ACC112 (cell line): ENCODE data around the gene IFNA17.
"Not testable (repeated sequence)": the region's sequence is repeated elsewhere in the genome, so short reads cannot be mapped to it uniquely, and the experiment has no call there.

ENCODE experiments used
- H2AFZ ChIP-seq: fragments of 200-600 bp; sonication (generic); one replicate; pipeline ENCODE4 v1.6.0; 2017; ENCODE audit warnings: antibody characterized with exemption, low read length; ENCODE audit not compliant: unreplicated experiment
- H3K27ac ChIP-seq: fragments of 200-600 bp; sonication (generic); 2 replicates; pipeline ENCODE4 v1.5.1; 2014; ENCODE audit warnings: low read depth, mild to moderate bottlenecking, antibody characterized with exemption, low read length, moderate library complexity
- H3K27me3 ChIP-seq: fragments of 200-600 bp; sonication (generic); 2 replicates; pipeline ENCODE4 v1.6.1; 2014; ENCODE audit warnings: mild to moderate bottlenecking, antibody characterized with exemption, low read length, moderate library complexity, mixed read lengths; ENCODE audit not compliant: insufficient read depth
- H3K36me3 ChIP-seq: fragments of 200-600 bp; sonication (generic); 2 replicates; pipeline ENCODE4 v1.6.1; 2016; ENCODE audit warnings: mild to moderate bottlenecking, antibody characterized with exemption, low read length, moderate library complexity, mixed read lengths; ENCODE audit not compliant: insufficient read depth
- H3K4me1 ChIP-seq: fragments of 200-600 bp; sonication (generic); one replicate; pipeline ENCODE4 v1.6.1; 2016; ENCODE audit warnings: low read length, mixed read lengths; ENCODE audit not compliant: insufficient read depth, unreplicated experiment, control insufficient read depth
- H3K4me3 ChIP-seq: fragments of 200-600 bp; sonication (generic); 2 replicates; pipeline ENCODE4 v1.5.1; 2014; ENCODE audit warnings: mild to moderate bottlenecking, low read depth, low read length
- H3K79me2 ChIP-seq: fragments of 200-600 bp; sonication (generic); one replicate; pipeline ENCODE4 v1.6.0; 2016; ENCODE audit warnings: low read length; ENCODE audit not compliant: control insufficient read depth, unreplicated experiment, insufficient read depth

IFNA17 gene

DNA sequence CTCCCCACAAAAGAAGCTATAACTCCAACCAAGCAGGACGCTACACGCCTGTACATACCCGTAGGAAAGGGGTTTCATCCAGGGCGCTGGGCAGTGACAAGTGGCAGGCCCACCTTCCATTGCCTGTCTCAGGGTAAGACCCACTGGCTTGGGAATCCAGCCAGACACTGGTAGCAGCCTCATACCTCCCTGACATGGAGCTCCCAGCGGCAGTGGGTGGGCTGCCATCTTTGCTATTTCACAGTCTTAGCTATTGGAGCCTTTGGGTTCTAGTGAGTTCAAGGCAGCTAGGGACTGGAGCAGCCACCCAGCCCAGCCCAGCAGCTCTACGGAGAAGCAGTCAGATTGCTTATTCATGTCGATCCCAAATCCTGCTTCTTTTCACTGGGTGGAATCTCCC is 17.7 kb downstream of the IFNA17 start:
- no peaks in the 10 kb centered on the region for H3K36me3 ChIP-seq
- no peak overlapping the region for H3K4me3 ChIP-seq
- no peaks in the 10 kb centered on the region for H3K79me2 ChIP-seq
- no peaks in the 10 kb centered on the region for H3K4me1 ChIP-seq
- H3K27ac ChIP-seq = no peak overlapping the region
- no peak overlapping the region for H2AFZ ChIP-seq
- no peaks in the 10 kb centered on the region for H3K27me3 ChIP-seq

DNA sequence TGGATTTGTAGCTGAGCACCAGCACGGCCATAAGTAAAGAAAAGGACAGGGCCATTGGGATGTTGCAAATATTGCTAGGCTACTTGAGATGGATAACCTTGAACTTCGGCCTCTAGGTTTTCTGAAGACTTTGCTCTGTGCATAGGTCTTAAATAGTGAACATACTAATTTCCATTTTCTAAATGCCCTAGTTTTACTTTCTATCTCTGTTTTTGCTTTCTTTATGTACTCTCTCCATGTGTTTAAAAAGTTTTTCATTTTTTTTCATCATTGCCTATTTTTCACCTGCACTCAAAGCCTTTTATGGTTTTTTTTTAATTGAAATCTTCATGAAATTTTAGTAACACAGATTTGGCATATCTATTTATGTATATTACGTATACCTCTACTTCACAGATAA is 21.0 kb downstream of the IFNA17 start, which contains the start of gene IFNA10:
TSS of gene IFNA10 (minus strand) at position 101 of the 400 bp plus-strand sequence. CDS start at position 55, 46 bp downstream.
- peaks cover 18% of the 10 kb centered on the region for H3K27me3 ChIP-seq
- not testable (repeated sequence) for H3K4me1 ChIP-seq, H3K36me3 ChIP-seq, H3K27ac ChIP-seq, H3K79me2 ChIP-seq, H3K4me3 ChIP-seq, H2AFZ ChIP-seq

DNA sequence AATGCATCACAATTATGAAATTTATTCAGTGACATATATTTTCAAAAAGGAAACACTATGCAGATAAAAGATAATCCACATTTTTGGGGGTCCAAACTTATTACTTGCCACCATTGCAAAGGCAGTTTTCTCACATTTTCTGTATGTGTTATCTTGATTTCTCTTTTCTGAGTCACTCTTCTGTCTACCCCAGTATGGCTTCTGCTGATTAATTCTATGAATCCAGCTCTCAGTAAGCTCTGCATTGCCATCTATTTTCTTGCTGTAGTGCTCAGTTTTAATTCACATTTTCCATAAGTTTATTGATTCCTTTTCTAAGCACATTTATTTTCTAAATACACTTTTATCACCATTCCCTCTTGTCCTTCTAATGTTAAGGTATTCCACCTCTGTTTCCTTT is 22.8 kb downstream of the IFNA17 start:
- Histone ChIP-seq H3K27me3 (peaks cover 18% of the 10 kb centered on the region), H3K79me2 (no peaks in the 10 kb centered on the region), H3K4me3 (no peak overlapping the region), H3K4me1 (no peaks in the 10 kb centered on the region), H2AFZ (no peak overlapping the region), H3K36me3 (no peaks in the 10 kb centered on the region), H3K27ac (no peak overlapping the region)

DNA sequence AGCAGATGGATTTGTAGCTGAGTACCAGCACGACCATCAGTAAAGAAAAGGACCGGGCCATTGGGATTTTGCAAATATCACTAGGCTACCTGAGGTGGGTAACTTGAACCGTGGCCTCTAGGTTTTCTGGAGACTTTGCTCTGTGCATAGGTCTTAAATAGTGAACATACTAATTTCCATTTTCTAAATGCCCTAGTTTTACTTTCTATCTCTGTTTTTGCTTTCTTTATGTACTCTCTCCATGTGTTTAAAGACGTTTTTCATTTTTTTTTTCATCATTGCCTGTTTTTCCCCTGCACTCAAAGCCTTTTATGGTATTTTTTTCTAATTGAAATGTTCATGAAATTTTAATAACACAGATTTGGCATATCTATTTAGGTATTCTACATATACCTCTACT is 25.9 kb downstream of the IFNA17 start, which contains the start of gene IFNA7:
TSS of gene IFNA7 (minus strand) at position 101 of the 400 bp plus-strand sequence. CDS start at position 61, 40 bp downstream.
- H3K27me3 ChIP-seq = peaks cover 18% of the 10 kb centered on the region
- not testable (repeated sequence) for H3K79me2 ChIP-seq, H3K4me3 ChIP-seq, H3K4me1 ChIP-seq, H2AFZ ChIP-seq, H3K36me3 ChIP-seq, H3K27ac ChIP-seq

DNA sequence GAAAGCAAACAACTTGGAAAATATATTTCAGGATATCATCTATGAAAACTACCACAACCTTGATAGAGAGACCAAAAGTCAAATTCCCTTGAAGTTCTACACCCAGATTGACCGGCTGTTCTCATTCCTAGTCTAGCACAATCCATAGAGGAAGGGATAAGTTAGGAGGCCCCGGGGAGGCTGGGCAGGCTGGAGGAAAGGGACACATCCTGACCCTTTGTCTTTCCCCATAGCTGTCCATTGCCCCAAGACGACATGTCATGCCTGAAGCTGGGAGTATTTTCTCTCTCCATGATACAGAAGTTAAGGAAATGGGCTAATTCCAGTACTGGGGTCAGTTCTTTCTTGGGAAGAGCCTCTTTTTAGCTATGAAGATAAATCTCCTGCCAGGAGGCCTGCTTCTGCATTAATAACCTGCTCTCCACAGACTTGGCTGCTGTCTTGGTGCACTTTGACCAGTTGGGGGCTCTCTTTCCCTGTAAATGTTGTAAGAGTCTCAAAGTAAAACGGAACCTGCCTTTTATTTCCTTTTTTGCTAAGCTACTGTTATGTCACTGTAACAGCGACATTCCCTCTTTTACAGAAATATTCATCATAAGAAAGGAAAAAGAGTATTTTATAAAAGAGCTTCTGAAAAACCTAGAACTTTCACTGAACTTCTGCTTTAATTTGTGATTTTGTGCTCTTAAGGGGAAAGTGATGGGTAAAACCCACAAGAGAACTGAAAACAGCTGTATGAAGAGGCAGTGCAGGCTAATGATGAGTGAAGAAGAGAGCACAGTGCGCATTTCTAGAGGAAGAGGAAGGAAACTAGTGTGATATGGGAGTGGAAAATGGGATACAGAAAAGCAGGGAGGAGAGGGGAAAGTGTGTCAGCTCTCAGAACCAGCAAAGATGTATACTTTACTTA is 32.9 kb downstream of the IFNA17 start:
- not testable (repeated sequence) for H3K36me3 ChIP-seq, H3K4me1 ChIP-seq, H3K79me2 ChIP-seq, H3K27me3 ChIP-seq, H3K27ac ChIP-seq
- peak overlapping the region; percentile 54 for H3K4me3 ChIP-seq
- H2AFZ ChIP-seq = peak overlapping the region; percentile 65

DNA sequence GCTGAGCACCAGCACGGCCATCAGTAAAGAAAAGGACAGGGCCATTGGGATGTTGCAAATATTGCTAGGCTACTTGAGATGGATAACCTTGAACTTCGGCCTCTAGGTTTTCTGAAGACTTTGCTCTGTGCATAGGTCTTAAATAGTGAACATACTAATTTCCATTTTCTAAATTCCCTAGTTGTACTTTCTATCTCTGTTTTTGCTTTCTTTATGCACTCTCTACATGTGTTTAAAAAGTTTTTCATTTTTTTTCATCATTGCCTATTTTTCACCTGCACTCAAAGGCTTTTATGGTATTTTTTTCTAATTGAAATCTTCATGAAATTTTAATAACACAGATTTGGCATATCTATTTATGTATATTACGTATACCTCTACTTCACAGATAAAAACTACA is 40.5 kb downstream of the IFNA17 start, which contains the start of gene IFNA4:
TSS of gene IFNA4 (minus strand) at position 101 of the 400 bp plus-strand sequence. CDS start at position 45, 56 bp downstream.
- H3K27ac ChIP-seq, H3K4me1 ChIP-seq, H3K36me3 ChIP-seq, H3K27me3 ChIP-seq, H2AFZ ChIP-seq, H3K4me3 ChIP-seq, H3K79me2 ChIP-seq: not testable (repeated sequence)

DNA sequence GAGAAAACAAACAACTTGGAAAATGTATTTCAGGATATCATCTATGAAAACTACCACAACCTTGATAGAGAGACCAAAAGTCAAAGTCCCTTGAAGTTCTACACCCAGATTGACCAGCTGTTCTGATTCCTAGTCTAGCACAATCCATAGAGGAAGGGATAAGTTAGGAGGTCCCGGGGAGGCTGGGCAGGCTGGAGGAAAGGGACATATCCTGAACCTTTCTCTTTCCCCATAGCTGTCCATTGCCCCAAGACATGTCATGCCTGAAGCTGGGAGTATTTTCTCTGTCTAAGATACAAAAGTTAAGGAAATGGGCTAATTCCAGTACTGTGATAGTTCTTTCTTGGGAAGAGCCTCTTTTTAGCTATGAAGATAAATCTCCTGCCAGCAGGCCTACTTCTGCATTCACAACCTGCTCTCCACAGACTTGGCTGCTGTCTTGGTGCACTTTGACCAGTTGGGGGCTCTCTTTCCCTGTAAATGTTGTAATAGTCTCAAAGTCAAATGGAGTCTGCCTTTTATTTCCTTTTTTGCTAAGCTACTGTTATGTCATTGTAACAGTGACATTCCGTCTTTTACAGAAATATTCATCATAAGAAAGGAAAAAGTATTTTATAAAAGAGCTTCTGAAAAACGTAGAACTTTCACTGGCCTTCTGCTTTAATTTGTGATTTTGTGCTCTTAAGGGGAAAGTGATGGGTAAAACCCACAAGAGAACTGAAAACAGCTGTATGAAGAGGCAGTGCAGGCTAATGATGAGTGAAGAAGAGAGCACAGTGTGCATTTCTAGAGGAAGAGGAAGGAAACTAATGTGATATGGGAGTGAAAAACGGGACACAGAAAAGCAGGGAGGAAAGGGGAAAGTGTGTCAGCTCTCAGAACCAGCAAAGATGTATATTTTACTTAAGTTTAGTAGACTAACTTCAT is 44.9 kb downstream of the IFNA17 start:
- not testable (repeated sequence) for H3K4me3 ChIP-seq, H3K27ac ChIP-seq, H2AFZ ChIP-seq, H3K36me3 ChIP-seq, H3K4me1 ChIP-seq, H3K79me2 ChIP-seq
- H3K27me3 ChIP-seq = peaks cover 23% of the 10 kb centered on the region
